ENCODE measurements around the gene PIK3R4. TPM values are rescaled to one million over a fixed set of nuclear protein-coding genes. Genes with fewer than 3 reads are reported as not detected.

The PIK3R4 gene
- total RNA-seq, 3 donors from 2014 or later: 36.8 to 55.2 (median 38.7) TPM

DNA sequence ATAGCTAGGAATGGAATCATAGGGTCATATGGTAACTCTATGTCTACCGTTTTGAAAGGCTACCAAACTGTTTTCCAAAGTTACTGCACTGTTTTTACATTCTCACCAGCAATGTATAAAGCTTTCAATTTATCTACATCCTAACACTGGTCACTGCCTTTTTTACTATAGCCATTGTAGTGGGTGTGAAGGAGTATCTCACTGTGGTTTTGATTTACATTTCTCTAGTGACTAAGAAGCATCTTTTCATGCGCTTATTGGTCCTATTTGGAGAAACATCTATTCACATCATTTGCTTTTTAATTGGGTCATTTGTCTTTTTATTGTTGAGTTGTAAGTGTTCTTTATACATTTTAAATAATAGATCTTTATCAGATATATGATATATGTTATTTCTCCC is 53.3 kb downstream of the PIK3R4 start:
- no peak for TF ChIP-seq POLR2A (IDR thresholded peaks at IDR 0.05)
- no peak for TF ChIP-seq POLR2AphosphoS5 (IDR thresholded peaks at IDR 0.05)
- TF ChIP-seq, protein P1, sequence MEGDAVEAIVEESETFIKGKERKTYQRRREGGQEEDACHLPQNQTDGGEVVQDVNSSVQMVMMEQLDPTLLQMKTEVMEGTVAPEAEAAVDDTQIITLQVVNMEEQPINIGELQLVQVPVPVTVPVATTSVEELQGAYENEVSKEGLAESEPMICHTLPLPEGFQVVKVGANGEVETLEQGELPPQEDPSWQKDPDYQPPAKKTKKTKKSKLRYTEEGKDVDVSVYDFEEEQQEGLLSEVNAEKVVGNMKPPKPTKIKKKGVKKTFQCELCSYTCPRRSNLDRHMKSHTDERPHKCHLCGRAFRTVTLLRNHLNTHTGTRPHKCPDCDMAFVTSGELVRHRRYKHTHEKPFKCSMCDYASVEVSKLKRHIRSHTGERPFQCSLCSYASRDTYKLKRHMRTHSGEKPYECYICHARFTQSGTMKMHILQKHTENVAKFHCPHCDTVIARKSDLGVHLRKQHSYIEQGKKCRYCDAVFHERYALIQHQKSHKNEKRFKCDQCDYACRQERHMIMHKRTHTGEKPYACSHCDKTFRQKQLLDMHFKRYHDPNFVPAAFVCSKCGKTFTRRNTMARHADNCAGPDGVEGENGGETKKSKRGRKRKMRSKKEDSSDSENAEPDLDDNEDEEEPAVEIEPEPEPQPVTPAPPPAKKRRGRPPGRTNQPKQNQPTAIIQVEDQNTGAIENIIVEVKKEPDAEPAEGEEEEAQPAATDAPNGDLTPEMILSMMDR (IDR thresholded peaks at IDR 0.05): no peak
- Histone ChIP-seq H3K9me3 (no peaks in the 10 kb centered on the region), H3K27me3 (no peaks in the 10 kb centered on the region), H3K4me3 (no peak overlapping the region), H3K4me1 (no peaks in the 10 kb centered on the region), H3K27ac (no peak overlapping the region), H3K36me3 (no peaks in the 10 kb centered on the region)
- intact Hi-C loops (cut with DNase I; ENCODE audit: low total_unique reads): no loop called here
- no peak for DNase-seq (ENCODE audit: low spot score in 2 of 2)

DNA sequence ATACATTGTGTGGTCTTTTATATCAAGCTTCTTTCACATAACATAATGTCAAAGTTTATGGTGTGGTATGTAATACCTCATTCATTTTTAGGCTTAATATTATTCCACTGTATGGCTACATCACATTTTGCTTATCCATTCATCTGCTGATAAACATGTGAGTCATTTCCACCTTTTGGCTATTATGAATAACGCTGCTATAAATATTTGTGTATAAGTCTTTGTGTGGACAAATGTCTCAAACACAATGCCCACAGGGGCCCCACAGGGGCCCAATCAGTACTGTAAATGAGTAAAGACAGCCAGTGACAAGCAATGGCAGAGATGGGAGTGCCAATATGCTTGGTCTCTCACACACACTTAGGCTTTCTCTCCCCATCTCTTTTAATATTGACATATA is 54.2 kb downstream of the PIK3R4 start:
- H3K4me1 ChIP-seq: no peaks in the 10 kb centered on the region
- intact Hi-C loops (cut with DNase I; ENCODE audit: low total_unique reads): no loop called here
- no peak overlapping the region for H3K4me3 ChIP-seq
- TF ChIP-seq POLR2AphosphoS5 (IDR thresholded peaks at IDR 0.05) (no peak), POLR2A (IDR thresholded peaks at IDR 0.05) (no peak)
- TF ChIP-seq, protein P1 (IDR thresholded peaks at IDR 0.05): no peak
- H3K9me3 ChIP-seq: no peaks in the 10 kb centered on the region
- no peaks in the 10 kb centered on the region for H3K27me3 ChIP-seq
- no peak for DNase-seq (ENCODE audit: low spot score in 2 of 2)
- no peaks in the 10 kb centered on the region for H3K36me3 ChIP-seq
- H3K27ac ChIP-seq: no peak overlapping the region

DNA sequence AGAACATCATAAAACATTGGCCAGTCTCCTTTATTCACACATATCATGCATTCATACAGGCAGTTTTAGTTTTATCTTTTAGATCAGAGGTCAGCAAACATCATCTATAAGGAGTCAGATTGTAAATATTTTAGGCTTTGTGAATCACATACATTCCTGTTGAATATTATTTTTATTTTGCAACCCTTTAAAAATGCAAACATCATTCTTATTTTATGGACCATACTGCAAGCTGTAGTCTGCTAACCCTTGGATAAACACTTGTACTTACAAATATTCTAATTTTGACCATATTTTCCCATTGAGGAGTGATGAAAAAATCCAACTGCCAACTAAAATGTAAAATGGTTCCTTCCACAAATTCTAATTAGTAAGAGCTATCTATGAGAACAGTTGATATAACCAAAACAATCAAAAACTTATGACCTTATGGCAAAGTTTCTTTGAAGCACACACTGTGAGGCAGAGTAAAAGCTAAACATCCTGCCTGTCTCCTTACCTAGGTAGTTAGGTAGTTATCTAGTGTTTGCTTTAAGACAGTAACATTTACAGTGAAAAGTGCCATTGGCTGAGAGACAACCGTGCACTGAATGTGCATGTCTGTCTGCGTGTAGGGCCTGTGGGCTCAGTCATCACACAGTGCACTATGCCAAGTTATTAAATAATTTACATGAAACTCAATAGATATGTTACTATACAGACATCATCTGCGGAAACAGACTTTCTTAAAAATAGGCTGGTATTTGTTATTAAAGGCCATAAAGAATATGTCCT is 57.7 kb downstream of the PIK3R4 start:
- Histone ChIP-seq H3K27ac (no peak overlapping the region), H3K9me3 (no peaks in the 10 kb centered on the region), H3K4me3 (no peak overlapping the region), H3K4me1 (no peaks in the 10 kb centered on the region), H3K27me3 (no peaks in the 10 kb centered on the region), H3K36me3 (peaks cover 2% of the 10 kb centered on the region)
- intact Hi-C loops (cut with DNase I; ENCODE audit: low total_unique reads): no loop called here
- TF ChIP-seq POLR2AphosphoS5 (IDR thresholded peaks at IDR 0.05) (no peak), POLR2A (IDR thresholded peaks at IDR 0.05) (no peak)
- TF ChIP-seq, protein P1 (IDR thresholded peaks at IDR 0.05): no peak
- no peak for DNase-seq (ENCODE audit: low spot score in 2 of 2)

DNA sequence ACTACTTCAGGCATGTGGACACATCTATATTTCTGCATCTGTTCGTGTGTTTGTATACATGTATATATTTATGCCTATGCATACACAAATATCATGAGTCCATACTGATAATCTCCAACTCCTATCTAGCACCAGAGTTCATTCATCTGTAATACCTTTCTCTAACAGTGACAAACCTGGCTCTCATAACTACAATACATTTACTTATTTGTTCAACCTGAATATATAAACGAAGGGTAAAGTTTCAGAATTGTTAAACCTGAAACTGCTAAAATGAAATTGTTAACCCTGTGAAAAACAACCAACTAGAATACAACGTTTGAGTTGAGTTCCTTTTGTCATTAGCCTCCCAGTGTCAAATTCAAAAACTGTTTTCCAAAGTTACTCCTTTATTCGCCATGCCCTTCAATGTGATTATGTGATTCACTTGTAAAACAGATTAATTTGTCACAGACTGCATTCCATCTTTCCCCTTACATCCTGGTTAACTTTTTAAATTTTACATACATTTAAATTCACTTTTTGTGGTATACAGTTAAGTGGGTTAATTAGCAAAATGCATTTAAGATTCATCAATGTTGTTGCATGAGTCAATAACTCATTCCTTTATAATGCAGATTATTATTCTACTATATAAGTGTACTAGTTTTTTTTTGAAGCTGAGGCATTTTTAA is 58.5 kb downstream of the PIK3R4 start:
- Histone ChIP-seq H3K27me3 (no peaks in the 10 kb centered on the region), H3K4me3 (no peak overlapping the region), H3K9me3 (no peaks in the 10 kb centered on the region), H3K27ac (no peak overlapping the region), H3K4me1 (no peaks in the 10 kb centered on the region), H3K36me3 (peaks cover 10% of the 10 kb centered on the region)
- TF ChIP-seq, protein P1 (IDR thresholded peaks at IDR 0.05): no peak
- no peak for DNase-seq (ENCODE audit: low spot score in 2 of 2)
- intact Hi-C loops (cut with DNase I; ENCODE audit: low total_unique reads): no loop called here

DNA sequence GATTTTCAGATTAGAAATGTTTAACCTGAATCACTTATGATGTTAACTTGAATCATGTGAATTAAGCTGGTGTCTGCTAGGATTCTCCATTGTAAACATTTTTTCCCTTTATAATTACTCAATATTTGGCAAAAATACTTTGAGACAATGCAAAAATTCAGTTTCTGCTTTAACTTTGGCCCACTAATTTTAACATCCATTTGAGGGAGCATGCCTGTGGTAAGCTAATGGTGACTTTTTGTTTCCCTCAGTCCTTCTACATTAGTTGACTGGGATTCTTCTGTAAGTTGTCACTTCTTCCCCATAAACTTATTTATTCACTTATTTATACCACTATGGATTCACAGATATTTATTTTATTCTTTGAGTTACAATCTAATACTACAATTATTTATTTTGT is 59.3 kb downstream of the PIK3R4 start:
- Histone ChIP-seq H3K27ac (no peak overlapping the region), H3K4me1 (no peaks in the 10 kb centered on the region), H3K4me3 (no peak overlapping the region), H3K9me3 (no peaks in the 10 kb centered on the region), H3K27me3 (no peaks in the 10 kb centered on the region), H3K36me3 (peaks cover 10% of the 10 kb centered on the region)
- intact Hi-C loops (cut with DNase I; ENCODE audit: low total_unique reads): no loop called here
- TF ChIP-seq POLR2A (IDR thresholded peaks at IDR 0.05): no peak
- no peak for TF ChIP-seq POLR2AphosphoS5 (IDR thresholded peaks at IDR 0.05)
- TF ChIP-seq, protein P1 (IDR thresholded peaks at IDR 0.05): no peak
- DNase-seq (ENCODE audit: low spot score in 2 of 2): no peak

All from breast epithelium (tissue), 4 donors.